GM18858 (cell line): Measurements from ENCODE around the gene DHRS7B.

Experiments used
- ATAC-seq: cut with Tn5 transposase; IDR thresholded peaks from one replicate; pipeline ENCODE4 v1.9.1; 2021; ENCODE audit not compliant: unreplicated experiment

Gene DHRS7B

DNA sequence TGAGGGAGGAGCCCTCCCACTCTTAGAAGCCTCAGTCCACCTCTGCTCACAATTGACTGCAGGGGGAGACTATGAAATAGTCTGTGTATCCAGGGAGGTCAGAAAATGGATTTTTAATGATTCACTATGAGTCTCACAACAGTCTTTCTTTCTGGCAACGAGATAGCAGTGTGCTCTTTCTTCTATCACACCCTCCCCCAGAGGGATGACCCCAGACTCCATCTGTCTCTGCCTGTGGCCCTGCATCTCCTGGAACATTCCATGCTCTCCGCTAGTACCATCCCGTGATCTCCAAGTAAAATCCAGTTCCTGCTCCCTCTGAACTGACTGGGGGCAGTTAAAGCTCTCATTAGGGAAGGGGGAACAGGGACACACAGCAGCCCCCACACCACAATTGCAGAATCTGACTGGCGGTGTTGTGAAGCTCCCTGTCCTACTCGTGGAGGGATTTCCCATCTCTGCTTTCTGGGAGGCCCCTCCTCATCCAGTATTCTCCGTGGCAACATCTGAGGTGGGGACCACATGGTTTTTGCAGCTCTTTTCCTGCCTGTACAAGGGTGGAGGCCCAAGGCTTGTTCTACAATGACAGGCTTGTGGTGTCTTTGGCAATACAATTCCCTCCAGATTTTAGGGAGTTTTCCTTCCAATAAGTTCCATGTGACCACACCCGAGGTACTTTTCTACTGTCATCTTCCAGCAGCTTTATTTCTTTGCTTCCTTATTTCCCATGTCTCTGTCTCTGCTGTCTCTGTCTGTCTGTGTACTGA lies 107.0 kb downstream of the DHRS7B start:
- no peak for ATAC-seq

DNA sequence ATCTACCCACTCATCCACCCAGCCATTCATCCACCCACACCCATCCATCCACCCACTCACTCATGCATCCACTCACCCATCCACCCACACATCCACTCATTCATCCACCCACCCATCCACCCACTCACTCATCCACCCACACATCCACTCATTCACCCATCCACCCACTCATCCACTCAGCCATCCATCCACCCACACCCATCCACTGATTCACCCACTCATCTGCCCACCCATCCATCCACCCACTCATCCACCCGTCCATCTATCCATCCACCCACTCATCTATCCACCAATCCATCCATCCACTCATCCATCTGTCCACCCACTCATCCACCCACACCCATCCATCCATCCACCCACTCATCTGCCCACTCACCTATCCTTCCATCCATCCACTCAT lies 109.2 kb downstream of the DHRS7B start:
- ATAC-seq, result no peak

DNA sequence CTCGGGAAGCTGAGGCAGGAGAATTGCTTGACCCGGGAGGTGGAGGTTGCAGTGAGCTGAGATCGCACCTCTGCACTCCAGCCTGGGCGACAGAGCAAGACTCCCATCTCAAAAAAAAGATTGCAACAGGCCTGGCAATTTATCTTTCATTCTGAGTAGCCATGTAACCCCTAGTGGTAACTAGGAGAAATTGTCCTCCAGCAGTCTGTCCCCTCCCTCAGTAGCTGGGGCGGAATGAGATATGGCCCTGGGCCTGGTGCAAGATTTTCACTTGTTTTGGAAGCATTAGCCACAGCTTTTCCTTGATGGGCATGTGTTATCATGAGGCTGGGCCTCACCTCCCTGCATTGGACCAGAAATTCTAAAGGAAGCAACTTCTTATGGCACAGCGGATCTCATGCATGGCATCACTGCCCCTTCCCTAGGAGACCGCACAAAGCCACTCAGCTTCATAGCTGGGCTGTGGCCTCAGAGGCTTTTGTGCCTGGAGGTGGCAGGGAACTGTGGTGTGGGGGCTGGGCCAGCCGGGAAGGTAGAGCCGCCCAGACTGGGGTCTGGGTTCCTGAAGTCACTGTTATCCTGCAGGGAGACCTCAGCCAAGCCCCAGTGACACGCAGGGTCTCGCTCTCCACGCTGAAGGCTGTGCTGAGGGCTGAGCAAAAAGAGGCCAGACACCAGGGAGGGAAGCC lies 113.1 kb downstream of the DHRS7B start:
- ATAC-seq, result no peak

DNA sequence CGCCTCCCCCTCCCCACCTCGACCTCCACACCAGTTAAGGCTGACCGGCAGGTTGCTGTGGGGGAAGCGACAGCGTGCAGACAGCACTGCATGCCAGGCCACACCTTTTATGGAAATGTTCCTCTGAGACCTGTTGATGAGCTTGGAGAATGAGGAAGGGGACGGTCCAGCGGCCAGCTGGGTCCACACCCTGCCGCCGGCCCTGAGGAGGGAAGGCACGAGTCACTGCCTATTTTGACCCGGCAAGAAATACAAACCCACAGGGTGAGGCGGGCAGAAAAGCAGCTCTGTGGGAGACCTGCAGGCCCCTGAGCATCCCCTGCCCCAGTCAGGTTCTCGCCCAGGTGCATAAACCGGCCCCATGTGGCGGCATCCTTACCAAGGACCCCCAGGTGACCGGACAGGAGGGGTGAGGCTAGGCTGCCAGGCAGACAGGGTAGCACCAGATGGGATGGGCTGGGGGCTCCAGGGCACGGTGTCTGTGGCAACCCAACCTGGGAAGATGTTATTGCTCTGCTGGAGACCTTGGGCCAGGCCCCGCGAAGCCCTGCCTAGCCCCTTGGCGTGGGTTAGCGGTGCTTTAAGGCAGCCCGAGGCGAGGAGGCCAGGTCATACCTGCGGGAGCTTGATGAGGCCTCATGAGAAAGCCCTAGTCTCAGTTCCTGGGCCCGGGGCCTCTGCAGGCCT lies 113.7 kb downstream of the DHRS7B start:
- ATAC-seq, result no peak
